Measurements from ENCODE around the gene RALY.

Gene RALY

GRCh38 chr20:33990075-33990474, 3.6 kb upstream of the RALY start:
- DNase-seq, result no peak

- no peak for DNase-seq
Measured at GRCh38 chr20:33991502-33991901, 2.2 kb upstream of the RALY start.

DNA sequence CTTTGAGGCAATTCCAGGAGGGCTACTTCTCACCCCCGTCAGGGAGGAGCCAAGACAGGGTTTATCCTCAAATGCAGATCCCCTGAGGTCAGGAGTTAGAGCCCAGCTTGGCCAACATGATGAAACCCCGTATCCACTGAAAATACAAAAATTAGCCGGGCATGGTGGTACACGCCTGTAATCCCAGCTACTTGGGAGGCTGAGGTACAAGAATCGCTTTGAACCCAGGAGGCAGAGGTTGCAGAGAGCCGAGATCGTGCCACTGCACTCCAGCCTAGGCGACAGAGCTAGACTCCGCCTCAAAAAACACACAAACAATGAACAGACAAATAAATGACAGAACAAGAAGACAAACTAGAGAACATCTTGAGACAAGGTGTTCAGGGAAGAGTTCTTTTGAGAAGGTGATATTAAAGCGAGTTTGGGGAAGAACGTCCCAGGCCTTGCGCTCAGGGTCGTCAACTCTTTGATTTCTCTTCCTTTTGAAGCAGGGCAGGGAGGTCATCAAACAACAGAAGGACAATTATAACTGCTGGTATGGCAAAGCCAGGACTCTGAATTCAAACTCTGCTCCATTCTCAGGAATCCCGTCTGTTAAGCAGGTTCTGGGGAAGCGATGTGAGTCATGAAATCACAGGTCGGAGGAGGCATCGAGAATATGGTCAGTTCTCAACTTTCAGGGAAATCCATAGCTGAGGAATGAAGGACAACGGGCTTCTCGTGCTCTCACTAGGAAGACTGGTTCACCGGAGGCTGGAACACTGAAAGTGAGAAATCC, 1.4 kb upstream of the RALY start:
- no peak for DNase-seq

- peak; percentile 95 to 99 for DNase-seq
Measured at GRCh38 chr20:33992923-33993575, 662 bp upstream of the RALY start.

DNA sequence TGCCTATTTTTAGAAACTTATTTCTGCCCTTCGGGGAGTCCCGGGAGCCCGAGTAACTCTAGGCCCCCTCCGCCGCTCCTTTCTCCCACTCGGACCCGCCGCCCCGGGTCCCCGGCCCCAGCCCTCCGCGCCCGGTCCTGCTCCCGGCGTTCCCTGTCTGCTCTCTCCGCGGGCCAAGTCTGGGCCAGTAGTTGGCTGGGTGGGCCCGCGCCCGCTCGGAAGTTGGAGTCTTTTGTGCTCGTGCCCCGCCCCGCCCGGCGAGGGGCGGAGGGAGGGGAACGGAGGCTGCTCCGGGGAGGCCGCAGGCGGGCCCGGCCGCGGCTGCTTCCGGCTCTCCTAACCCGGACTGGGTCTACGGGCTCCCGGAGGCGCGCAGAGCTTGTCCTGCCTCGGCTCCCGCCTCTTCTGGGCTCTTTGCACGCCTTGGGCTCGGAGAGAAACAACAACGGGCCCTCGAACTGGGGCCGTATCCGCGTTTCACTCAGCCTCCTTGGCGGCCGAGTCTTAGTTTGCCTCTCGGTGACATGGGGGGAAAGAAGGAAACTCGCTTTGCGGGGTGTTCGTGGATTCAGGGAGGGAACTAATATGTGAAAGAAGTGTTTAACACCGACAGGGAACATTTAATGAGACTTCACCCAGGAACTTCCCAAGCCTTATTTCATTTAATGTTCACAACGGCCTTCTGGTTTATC, 657 bp downstream of the RALY start:
- peak; percentile 59 to 65 for DNase-seq

DNA sequence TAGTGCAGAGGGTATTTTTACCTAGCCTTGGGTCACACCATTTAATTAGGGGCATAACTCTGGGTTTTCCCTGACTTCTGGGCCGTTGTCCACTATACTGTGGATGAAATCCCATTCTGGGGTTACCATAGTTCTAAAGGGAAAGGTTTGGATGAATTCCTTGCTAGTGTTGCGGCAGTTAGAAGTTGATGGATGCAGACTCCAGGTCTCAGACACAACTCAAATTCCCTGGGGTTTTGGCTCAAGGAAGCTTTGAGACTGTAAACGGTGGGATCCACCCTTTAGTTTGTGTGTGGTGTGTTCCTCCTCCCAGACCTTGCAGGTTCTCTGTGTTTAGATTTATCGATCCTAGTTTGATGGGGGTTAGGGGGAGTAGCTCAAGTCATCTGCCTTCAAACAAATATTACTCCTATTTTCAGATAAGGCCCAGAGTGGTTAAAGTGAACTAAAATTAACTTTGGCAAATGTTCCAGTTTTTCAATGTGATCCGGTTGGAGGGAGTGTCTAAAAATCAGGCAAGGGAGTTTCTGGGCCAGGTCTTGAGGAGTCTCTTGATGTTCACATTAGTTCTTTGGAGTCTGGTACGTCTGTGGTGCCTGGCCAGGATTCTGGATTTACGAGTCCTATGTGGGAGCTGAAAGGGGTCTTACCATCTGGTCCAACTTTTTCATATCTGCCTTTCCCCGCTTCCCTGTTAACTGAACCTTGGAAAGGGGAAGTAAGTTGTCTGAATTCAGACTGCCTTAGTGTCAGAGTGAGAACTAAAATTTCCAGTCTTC, 1.5 kb downstream of the RALY start:
- DNase-seq, result no peak

DNA sequence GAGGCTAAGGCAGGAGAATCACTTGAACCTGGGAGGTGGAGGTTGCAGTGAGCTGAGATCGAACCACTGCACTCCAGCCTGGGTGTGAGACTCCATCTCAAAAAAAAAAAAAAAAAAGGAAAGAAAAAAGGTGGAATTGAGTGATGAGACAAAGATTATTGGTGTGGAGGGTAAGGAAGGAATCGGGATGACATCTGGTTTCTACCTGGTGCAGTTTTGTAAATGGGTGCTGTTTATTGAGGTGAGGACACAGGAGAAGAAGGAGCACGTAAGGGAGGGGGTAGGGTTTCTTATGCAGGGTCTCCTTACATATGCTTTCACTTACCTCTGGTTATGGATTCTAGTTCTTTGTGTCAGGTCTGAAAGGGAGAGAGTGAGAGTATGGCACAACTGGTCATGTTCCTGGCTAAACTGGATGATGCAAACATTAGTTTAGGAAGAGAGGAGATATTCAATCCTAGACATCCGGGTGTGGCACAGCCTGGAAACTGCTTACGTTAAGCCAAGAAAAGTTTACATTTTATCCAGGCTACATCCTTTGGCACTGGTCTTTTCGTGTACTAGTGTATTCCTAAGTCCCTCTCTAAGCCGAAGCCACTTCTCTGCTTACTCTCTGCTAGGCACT, 5.4 kb downstream of the RALY start:
- no peak for DNase-seq

GRCh38 chr20:34001378-34001777, 7.7 kb downstream of the RALY start:
- DNase-seq, result no peak

DNA sequence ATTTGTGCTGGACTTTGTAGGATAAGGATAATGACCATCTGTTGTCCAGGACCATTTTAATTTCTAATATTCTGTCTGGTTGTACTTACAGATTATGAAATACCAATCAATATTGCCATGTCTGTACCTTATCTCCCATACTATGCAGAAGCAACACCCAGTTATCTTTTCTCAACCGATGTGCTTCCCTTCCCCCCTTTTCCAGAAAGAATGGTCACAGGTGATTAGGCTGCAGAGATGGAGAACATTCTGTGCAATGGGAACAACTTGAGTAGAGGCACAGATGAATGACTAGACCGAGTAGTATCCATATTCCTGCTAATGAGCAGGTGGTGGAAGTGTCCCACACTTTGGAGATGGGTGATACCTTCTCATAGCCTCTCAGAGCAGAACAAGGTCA, 10.5 kb downstream of the RALY start:
- no peak for DNase-seq

DNA sequence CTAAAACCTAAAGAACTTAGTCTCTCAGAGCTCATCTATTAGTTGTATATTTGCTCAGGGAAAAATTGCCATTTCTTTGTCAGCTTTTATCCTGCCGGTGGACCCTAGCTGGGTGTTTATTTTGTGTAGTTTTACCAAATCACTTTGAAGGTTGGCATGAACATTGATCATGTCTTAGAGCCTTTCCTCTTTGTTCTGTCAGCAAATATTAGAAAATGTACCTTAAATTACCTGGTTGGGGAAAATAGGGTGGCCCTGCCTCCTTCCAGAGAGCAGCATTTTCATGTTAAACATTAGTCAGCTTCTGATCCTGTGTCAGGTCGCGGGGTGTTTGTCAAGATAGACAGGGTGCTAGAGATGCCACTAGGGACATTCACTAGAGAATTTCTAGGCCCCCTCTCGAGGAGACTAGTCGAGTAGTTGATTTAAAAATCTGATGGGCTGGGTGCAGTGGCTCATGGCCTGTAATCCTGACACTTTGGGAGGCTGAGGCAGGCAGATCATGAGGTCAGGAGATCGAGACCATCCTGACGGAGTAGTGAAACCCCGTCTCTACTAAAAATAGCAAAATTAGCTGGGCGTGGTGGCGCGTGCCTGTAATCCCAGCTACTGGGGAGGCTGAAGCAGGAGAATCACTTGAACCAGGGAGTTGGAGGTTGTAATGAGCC, 11.2 kb downstream of the RALY start:
- DNase-seq, result no peak

DNA sequence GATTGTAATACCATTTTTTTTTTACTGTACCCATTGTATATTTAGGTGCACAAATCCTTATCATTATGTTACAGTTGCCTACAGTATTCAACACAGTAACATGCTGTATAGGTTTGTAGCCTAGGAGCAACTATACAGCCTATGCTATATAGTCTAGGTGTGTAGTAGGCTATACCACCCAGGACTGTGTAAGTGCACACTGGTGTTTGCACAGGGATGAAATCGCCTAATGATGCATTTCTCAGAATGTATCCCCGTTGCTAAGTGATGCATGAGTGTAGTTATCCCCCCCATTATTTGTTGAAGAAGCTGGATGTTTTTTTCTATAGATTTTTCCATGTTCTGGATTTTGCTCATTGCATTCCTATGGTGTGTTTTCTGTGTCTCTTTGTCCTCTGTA, 12.9 kb downstream of the RALY start:
- no peak for DNase-seq

GRCh38 chr20:34008477-34008876, 14.8 kb downstream of the RALY start:
- DNase-seq, result no peak

DNA sequence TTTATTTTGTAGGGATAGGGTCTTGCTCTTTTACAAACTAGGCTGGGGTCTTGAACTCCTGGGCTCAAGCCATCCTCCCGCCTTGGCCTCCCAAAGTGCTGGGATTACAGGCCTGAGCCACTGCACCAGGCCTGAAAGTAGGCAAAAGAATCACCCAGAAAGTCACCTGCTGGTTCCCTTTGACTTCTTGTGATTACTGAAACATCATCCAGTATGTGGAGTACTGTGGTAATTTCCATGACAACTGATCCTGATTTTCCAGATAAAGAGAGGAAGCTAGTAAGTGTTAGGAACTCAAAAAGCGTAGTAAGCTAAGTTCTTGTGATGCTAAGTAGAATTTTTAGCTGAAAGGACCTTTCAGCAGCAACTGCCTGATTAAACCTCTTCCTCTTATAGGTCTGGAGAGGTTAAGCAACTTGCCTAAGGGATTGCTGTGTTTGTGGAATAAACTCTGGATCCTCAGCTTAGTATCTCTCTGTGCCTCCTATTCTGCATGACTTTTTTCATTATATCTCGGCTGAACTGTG, 16.8 kb downstream of the RALY start:
- no peak for DNase-seq

- DNase-seq, result no peak
Measured at GRCh38 chr20:34011275-34011674, 17.6 kb downstream of the RALY start.

- no peak for DNase-seq
Measured at GRCh38 chr20:34012330-34012729, 18.6 kb downstream of the RALY start.

- no peak for DNase-seq
Measured at GRCh38 chr20:34012735-34013134, 19.0 kb downstream of the RALY start.

GRCh38 chr20:34013554-34013953, 19.8 kb downstream of the RALY start:
- DNase-seq, result no peak

DNA sequence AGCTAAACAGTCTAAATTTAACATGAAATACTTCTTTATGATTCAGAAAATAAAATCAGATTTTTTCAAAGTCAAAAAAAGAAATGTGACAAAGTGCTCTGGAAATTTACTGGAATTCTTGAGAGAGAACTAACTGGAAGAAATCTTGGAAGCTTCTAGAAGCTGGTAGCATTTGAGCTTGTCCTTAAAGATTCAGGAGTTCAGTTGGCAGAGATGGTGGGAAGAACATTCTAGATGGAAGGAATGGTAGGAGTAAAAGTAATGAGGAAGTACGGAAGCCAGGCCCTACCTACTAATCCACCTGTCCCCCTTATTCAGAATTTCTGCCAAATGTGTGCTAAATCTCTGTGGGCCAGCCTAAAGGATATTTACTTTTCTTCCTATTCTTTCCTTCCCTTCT, 21.2 kb downstream of the RALY start:
- no peak for DNase-seq

- DNase-seq, result no peak
Measured at GRCh38 chr20:34015401-34016335, 22.0 kb downstream of the RALY start.

DNA sequence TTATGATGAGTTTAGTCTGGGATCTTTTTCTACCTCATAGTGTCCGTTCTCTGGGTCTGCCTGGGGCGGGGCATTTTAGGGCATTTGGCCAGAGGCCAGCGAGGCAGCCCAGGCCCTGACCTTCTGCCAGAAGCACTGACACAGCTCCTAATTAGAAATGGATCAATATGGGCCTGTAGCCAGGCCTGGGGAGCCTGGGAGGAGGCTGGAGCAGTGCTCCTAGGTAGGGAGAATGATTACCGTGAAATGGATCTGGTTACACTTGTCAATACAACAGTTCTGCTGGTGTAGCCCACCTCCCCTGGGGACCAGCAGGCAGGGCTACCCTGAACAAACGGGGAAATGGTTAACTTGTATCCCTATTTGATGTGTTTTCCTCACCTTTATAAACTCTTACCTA, 23.0 kb downstream of the RALY start:
- no peak for DNase-seq

GRCh38 chr20:34017610-34018009, 23.9 kb downstream of the RALY start:
- DNase-seq, result no peak

Data from SHP77 (cell line).